HG03108 (cell line): Measurements from ENCODE around the gene NOS1.

Experiments used
- ATAC-seq: cut with Tn5 transposase; IDR thresholded peaks from one replicate; pipeline ENCODE4 v1.9.1; 2021; ENCODE audit warnings: moderate library complexity; ENCODE audit not compliant: unreplicated experiment

NOS1 gene

DNA sequence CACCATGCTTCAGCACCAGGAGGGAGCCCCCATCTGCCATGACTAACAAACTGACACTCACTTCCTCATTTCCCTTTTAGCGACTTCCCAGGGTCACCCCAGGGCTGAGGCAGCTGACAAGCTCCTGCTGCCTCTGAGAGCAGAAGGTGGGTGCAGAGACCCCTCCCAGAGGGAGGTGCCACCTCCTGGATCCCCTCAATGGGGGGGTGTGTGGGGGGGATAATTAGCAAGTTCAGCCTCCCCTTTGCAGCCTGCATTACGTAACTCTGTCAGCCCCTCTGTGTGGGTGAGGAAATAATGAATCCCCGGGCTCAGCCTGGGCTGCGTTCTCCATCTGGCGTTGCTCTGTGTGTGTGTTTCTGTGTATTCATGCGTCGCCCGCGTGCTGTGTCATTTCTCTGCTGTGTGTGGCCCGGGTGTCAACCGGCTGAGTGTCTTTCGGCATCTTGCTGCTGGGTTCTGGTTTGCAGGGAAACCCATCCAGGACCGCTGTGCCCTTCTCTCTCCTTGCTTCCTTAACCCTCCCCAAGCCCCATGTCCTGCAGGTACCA is 28.0 kb downstream of the NOS1 start:
- ATAC-seq, result no peak

DNA sequence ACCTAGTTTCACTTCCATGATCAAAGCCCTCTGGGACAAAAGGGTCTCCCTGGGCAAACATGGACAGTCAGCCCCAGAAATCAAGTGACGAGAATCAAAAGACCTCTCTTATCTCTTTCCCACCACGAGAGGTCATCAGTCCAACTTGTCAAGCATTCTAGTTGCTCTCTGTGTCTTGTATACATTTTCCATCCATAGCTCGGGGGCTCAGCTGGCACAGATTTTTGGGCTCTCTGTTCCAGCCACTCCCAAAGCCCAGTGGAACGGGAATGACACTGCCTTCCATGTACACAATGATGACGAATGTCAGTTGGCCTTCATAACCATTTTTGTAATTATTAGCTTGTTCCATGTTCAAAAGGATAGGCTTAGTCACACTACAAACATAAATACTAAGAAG is 29.7 kb downstream of the NOS1 start:
- ATAC-seq, result no peak

DNA sequence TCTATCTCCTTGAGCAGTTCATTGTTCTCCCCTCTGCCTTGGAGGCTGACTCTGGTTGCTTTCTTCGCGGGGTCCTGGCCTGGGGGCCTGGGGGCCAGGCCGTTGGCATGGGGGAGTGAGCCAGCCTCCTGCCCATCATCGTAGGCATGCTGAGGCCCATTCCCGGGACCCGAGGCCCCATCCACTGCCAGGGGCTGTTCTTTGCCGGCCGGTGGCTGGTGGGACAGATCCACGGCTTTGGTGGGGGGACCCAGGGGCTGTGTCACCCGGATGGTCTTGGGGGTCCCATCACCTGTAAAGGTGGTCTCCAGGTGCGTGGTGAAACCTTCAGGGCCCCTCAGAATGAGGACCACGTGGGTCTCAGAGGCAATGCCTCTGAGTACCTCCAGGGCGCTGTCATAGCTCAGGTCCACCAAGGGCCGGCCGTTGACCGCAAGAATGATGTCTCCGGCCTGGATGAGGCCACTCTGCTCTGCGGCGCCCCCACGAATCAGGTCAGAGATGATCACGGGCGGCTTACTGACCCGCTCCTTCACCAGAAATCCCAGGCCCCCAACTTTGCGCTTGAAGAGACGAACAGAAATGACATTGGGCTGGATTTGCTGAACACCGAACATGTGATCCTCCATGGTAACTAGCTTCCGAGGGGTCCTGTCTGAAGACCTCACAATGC is 30.8 kb downstream of the NOS1 start:
- no peak for ATAC-seq

DNA sequence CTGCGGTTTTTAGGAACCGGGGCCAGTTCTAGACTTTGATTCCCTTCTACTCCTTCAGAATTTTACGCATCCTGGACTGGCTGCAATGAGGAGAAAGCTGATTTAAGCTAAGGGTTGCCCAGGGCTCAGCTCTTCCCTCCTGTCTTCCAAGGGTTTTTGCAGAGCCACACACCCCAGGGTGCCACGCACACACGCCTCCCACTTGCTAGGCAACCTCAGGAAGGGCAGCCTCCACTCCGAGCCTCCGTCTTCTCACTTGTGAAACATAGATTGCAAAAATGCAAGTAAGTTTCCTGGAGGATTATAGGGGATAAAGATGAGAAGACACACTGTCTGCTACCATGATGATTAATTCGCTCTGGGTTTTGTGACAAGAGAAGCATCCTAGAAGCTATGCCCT is 31.7 kb downstream of the NOS1 start:
- ATAC-seq, result no peak

DNA sequence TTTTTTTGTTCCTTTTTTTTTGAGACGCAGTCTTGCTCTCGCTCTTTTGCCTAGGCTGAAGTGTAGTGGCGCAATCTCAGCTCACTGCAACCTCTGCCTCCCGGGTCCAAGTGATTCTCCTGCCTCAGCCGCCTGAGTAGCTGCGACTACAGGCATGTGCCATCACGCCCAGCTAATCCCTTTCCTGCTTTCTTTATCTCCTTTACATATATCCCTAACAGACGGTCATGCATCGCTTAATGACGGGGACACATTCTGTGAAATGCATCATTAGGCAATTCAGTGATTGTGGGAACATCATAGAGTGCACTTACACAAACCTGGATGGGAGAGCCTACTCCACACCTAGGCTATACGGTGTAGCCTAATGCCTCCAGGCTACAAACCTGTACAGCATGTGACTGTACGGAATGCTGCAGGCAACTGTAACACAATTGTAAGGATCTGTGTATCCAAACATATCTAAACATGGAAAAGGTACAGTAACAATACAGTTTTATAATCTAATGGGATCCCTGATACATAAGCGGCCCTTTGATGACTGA is 32.8 kb downstream of the NOS1 start:
- no peak for ATAC-seq

DNA sequence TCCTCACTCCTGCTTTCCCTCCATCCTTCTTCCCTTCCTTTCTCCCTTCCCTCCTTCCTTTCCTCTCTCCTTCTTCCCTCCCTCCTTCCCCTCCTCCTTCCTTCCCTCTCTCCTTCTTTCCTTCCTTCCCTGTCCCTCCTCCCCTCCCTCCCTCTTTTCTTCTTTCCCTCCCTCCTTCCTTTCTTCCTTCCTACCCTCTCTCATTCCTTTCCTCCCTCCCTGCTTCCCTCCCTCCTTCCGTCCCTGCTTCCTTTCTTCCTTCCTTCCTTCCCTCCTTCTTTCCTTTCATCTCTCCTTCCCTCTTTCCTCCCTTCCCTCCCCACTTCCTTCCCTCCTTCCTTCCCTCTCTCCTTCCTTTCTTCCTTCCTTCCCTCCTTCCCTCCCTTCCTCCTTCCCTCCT is 39.0 kb downstream of the NOS1 start:
- no peak for ATAC-seq

DNA sequence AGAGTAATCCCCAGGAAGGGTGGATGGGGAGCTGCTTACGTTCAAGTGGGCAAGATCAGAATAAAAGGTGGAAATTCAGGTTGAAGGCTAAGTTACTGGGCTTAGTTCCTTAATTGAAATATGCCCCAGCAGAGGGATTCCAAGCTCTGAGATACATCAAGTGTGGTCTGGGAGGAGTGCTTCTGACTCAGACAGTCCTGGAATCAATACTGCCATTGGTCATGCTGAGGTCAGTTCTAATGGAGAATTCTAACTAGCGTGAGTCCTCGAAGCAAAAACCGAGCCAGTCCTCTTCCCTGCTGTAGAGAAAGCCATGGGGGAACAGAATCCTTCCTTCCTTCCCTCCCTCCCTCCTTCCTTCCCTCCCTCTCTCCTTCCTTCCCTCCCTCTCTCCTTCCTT is 39.9 kb downstream of the NOS1 start:
- no peak for ATAC-seq

DNA sequence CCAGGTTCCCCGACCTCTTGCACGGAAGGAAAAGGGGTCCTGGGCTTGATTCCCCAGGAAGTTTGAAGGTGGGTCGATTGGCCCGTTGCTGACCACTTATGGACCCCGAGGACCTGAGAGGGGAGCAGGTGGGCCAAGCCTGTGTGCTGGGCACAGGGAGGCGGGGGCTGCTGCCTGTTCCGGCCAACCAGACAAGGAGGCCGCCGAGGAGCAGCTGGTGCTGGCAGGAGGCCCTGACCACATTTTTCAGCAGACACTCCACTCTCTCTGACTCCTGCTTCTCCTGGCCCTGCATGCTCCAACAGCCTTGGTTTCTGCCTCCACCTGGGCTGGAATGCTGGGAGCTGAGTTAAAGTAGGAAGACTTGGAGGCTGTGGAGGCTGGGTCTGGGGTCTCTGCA is 42.8 kb downstream of the NOS1 start:
- ATAC-seq, result no peak

DNA sequence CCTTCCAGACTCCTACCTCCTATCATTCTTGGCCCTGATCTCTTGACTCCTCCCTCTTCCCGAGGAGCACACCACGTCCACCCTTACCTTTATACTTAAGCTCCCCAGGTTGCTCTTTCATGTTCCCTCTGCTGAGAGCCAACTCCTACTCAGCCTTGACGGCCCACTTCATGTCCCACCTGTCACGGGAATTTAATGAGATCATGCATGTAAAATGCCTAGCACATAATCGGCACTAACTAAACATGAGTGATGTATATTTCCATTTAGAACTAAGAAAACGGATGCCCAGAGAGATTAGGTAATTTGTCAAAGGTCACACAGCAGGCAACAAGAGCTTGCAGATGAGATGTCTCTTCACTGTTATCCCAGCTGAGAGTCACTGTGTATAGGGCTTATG is 45.1 kb downstream of the NOS1 start:
- no peak for ATAC-seq

DNA sequence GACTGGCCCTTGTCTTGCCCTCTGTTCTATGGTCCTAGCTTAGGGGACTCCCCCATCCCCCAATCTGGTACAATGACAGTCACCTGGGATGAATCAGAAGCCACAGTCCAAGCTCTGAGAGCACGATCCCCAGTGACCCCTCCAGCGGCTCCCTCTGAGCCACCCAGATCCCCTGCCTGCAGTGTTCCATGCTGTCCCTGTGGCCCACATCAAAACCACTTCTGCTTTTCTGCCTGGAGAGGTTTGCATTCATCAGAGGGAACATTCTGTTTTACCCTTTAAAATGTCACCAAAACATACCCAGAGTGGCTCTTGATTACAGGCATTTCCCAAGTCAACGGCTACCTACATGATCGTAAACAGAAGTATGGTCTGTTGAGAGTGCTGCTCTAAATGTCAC is 47.5 kb downstream of the NOS1 start:
- no peak for ATAC-seq

DNA sequence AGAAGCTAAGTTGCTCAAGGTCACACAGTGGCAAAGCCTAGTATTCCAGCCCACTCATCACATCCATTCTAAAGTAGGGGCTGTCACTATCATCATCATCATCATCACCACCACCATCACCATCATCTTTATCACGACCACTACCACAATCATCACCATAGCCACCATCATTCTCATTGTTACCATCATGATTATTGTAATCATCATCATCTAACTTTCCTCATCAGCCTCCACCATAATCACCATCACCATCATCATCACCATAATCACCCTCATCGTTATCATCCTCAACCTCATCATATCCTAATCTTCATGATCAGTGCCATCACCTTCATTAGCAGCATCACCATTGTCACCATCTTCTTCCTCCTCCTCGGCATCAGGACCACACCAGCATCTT is 48.7 kb downstream of the NOS1 start:
- ATAC-seq, result no peak

DNA sequence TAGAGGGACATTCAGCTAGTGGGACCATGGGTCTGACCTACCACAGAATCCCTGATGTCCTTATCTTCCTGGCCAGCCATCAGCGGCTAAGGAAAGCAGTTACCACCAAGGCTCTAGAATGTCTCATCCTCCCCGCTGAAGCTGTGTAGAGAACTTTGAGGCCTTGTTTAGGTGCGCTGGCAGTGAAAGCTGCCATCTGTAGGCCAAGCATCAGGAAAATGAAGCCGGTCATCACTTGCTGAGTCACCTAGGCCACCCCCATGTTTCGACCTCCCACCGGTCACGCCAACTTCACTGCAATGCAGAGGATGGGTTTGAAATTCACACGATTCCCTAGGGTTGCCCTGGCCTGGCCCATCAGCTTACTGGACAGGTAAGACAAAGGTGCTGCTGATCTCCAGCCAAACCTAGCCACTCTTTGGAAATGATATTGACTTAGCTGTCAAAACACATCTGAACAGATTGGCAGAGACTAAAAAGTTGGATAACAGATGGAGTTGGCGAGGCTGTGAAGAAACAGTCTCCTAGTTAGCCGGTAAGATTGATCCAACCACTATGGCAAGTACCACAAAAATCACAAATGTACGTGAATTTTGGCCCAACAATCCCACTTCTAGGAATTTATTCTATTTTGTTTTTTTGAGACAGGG is 52.0 kb downstream of the NOS1 start:
- no peak for ATAC-seq

DNA sequence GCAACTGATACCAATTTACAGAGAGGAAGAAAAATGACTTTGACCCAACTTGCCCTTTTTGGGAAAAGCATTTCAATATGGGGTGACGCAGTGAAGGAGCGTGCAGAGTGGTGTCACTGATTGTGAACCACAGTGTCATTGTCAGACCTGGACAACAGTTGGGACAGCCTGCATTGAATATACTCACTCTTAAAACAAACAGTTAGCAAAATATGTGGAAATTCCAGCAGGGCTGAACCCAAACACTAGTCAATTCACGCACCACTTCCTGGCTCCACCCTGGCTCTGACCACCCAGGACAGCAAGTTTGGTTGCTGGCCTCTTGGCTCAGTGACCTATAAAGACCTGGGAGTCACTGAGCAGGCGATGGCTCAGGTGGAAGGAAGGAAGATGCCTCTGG is 61.3 kb downstream of the NOS1 start:
- no peak for ATAC-seq

DNA sequence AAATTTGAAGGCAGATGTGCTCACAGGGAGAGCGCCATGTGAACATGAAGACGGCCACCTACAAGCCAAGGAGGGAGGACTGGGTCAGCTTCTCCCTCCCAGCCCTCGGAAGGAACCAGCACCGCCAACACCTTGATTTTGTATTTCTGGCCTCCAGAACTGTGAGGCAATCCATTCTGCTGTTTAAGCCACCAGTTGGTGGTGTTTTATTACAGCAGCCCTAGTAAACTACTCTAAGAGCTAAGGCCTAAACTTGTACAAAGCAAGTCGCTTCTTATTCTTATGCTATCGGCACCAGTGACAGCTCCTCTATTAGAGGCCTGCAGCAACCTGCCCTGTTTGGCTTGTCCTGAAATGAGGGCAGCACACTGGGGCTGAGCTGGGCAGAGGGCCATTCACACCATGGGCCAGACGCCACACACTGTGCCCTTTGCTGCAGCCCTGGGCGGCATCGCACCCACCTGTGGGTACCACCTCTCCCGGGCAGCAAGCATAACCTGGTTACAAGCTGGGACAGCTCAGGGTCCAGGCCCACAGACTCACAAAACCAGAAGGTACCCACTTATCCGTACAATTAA is 62.7 kb downstream of the NOS1 start:
- no peak for ATAC-seq

DNA sequence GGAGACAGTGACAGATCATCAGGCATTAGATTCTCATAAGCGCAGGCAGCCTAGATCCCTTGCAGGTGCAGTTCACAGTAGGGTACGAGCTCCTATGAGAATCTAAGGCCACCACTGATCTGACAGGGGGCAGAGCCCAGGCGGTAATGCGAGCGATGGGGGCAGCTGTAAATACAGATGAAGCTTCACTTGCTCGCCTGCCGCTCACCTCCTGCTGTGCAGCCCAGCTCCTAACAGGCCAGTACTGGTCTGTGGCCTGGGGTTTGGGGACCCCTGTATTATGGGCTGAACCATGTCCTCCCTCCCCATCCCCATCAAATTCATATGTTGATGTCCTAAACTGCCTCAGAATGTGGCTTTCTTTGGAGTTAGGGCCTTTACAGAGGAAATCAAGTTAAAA is 63.2 kb downstream of the NOS1 start:
- ATAC-seq, result no peak

DNA sequence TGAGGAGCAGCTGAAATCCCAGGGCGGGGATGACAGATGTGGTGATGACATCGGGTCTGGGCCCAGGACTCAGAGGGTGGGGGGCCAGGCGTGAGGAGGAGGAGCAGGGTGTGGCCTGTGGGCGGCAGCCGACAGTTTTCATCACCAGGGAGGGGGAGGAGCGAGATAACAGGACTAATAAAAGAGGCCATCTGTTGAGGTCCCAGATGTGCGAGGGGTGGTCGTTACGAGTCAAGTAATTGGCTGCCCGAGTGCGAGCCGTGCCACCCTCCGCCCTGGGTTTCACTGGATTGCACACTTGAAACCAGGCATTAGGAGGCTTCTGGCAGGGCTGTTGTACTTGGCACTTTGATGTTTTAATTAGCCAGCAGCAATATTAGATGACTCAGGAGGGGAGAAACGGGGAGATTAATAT is 67.2 kb downstream of the NOS1 start:
- ATAC-seq, result no peak

DNA sequence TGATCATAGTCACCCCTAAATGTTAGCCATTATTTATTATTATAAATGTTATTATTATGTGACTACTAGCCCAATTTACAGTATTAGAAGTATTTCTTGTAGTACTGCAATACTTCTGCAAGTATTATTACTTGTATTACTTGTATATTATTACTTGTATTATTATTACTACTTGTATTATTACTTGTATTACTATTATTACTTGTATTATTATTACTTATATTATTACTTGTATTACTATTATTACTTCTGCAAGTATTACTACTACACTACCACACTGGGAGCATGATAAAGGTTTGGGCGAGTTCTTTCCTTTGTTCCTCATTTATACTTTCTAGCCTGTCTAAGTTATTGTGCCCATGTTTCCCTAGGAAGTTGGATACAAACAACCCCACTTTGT is 67.9 kb downstream of the NOS1 start:
- ATAC-seq, result no peak

DNA sequence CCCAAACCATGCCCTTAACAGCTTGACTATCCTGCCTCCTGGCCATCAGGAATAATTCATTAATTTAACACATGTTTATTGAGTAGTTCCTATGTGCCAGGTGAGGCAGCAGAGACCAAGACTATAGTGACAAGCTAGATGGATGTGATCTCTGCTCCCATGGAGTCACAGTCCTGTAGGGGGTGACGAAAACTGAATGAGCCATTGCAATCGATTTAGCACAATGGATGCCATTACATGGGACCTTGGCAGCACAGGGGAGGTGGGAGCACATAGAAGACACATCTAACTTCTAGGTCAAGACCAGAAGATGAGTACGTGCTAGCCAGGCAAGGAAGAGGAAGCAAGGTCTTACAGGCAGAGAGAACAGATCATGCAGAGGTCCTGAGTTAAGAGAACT is 68.7 kb downstream of the NOS1 start:
- no peak for ATAC-seq

DNA sequence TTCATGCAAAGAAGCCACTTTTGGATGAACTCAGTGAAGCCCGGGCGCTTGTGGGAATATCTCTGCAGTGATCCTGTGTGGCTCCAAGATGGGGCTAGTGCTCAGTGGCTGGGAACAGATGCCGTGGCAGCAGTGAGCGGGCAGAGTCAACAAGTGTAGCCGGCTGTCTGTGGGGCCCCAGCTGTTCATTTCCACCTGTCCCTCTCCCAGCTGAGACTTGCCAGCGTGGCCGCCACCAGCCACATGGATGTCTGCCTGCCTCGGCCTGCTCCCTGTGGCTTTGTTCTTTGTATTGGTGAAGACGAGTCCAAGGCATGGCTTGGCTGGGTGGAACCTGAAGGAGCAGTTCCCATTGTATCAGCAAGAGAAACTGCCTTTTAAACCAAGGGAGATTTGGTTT is 77.3 kb downstream of the NOS1 start:
- no peak for ATAC-seq

DNA sequence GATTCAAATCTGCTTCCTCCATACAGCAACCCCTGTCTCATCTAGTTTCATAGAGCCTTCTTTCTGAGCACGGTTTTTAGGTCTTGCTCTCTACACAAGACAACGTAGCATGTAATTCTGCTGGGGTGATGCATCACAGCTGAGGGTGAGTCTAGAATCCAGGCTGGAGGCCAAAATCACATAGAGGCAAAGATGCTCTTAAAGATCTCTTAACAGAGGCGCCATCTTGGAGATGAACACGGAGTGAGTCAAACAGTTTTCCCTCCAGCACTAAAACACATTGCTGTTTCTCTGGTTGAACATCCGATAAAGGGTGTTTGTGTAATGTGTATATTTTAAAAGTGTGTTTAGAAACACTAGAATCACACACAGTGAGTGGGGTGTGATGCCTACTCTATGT is 78.9 kb downstream of the NOS1 start:
- no peak for ATAC-seq

DNA sequence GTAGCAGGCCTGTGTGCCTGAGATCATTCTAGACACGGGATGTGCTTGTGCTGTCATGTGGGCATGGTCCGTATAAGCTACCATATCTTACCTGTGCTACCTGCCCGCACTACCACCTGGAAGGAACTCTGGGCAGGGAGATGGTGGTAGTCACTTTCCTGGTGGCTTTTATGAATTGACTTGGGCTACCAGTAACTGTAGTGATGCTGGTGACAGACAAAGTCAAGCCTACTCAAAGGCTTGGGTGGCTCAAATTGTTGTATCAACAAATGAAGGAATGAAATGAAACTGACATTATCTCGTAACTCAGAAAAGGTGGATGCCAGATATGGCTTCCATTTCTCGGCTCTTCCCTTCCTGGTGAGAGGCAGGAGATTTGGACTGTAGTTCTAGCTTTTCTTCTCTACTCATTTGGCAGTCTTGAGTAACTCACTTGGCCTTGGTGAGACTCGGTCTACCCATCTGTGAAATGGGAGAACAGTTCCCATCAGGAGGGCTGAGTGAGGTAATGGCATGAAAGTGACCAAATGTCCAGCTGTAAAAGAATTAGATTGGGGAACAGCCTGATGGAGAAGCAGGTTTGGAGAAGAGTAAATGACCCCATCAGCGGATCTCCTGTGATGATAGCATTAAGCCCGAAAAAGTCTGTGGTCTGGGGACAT is 81.3 kb downstream of the NOS1 start:
- no peak for ATAC-seq

DNA sequence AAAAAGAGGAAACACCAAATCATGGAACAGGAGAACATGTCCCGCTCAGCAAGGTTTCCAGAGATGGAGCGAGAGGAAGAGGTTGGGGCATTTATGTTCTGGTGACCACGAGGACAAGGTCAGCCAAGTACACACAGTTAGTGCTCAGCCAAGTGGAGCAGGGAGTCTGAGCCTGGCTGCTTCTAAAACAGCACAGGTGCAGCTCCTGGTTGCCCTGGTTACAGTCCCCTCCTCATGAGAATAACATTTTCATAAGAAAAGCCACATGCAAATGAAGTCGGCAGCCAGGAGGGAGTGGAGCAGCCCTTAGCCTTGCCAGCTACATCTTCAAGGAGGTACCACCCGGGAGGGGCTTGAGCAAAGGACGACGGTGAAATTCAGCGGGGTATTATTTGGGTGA is 81.8 kb downstream of the NOS1 start:
- no peak for ATAC-seq
